ENCODE data around the gene MAPK12. TPM values are rescaled to one million over a fixed set of nuclear protein-coding genes. Genes with fewer than 3 reads are reported as not detected.

Gene MAPK12
- total and polyA plus RNA-seq, 2 donors (not counting 1 experiment from before 2014, with no cell fraction given), result 16.4 to 30.1 TPM

DNA sequence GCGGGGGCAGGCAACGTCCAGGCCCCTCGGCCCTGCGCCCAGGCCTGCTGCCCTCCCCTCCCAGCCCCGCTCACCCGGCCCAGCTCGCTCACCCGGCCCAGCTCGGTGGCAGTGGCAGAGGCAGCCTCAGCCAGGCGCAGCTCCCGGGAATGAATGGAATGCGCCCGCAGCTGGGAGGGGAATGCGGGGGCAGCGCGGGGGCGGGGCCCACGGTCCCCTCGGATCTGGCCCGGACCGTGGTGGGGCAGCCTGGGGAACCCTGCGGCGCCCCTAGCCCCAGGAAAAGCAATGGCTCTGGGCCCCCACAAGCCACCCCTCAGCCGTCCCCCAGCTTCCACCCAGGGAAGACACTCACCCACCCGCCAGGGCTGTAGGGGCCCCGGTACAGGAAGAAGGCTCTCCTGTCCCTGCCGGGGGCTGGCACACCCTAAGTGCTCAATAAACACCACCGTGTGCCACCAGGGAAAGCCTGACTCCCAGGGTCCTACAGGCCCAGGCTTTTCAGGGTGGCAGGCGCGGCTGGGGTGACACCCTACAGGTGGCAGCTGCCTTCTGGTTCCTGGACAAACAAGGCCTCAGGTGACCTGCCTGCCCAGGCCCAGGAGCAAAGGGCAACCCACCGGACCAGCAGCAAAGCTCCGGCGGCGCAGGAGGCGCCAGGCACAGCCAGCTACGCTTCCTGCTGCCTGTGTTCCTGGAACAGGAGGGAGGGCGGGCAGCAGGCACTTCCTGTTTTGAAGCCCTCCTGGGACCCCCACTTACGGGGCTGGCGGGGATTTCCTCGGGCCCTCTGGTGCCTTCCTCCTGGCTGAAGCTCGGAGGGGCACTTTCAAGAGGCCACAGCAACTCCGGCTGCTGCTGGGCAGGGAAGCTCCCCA is 32.2 kb upstream of the MAPK12 start:
- peak overlapping the region in 2 of 4 experiments; percentile 22 to 39 for H3K4me3 ChIP-seq (replicated peaks in 1 of 4; ENCODE audit: control extremely low read depth in 1 of 4, insufficient read depth in 1 of 4, low read depth in 3 of 4, low read length in 4 of 4)
- peak overlapping the region; percentile 58 for H3K9ac ChIP-seq (ENCODE audit: insufficient read depth, low read length)
- H3K4me1 ChIP-seq (ENCODE audit: control insufficient read depth, extremely low read depth, insufficient read depth, low read length), result peaks cover 29% of the 10 kb centered on the region
- peak; percentile 52 to 82 for DNase-seq (ENCODE audit: low read depth in 2 of 2)
- H4K20me1 ChIP-seq (ENCODE audit: control insufficient read depth, extremely low read depth, insufficient read depth, low read length), result no peaks in the 10 kb centered on the region
- H3K27ac ChIP-seq (ENCODE audit: insufficient read depth, low read length), result peak overlapping the region; percentile 84
- peaks cover 31% of the 10 kb centered on the region for H3K36me3 ChIP-seq (ENCODE audit: control insufficient read depth, insufficient read depth, low read length)
- peak overlapping the region; percentile 64 for H3K4me2 ChIP-seq (ENCODE audit: extremely low read depth, insufficient read depth, low read length)
- H2AFZ ChIP-seq (ENCODE audit: low read length), result no peak overlapping the region
- H3K79me2 ChIP-seq (ENCODE audit: control insufficient read depth, insufficient read depth, low read length), result peaks cover 93% of the 10 kb centered on the region
- no peaks in the 10 kb centered on the region for H3K9me3 ChIP-seq (ENCODE audit: control insufficient read depth, insufficient read depth, low read depth, low read length)
- H3K27me3 ChIP-seq (ENCODE audit: control insufficient read depth, insufficient read depth, low read length), result no peaks in the 10 kb centered on the region
- TF ChIP-seq, protein P1, sequence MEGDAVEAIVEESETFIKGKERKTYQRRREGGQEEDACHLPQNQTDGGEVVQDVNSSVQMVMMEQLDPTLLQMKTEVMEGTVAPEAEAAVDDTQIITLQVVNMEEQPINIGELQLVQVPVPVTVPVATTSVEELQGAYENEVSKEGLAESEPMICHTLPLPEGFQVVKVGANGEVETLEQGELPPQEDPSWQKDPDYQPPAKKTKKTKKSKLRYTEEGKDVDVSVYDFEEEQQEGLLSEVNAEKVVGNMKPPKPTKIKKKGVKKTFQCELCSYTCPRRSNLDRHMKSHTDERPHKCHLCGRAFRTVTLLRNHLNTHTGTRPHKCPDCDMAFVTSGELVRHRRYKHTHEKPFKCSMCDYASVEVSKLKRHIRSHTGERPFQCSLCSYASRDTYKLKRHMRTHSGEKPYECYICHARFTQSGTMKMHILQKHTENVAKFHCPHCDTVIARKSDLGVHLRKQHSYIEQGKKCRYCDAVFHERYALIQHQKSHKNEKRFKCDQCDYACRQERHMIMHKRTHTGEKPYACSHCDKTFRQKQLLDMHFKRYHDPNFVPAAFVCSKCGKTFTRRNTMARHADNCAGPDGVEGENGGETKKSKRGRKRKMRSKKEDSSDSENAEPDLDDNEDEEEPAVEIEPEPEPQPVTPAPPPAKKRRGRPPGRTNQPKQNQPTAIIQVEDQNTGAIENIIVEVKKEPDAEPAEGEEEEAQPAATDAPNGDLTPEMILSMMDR (conservative IDR thresholded peaks at IDR 0.05 in 1 of 2, IDR thresholded peaks at IDR 0.05 in 1 of 2; ENCODE audit: low read depth in 1 of 2, low read length in 2 of 2), result no peak
- no peak for TF ChIP-seq EZH2 (IDR thresholded peaks at IDR 0.05; ENCODE audit: low read length, missing control alignments)

DNA sequence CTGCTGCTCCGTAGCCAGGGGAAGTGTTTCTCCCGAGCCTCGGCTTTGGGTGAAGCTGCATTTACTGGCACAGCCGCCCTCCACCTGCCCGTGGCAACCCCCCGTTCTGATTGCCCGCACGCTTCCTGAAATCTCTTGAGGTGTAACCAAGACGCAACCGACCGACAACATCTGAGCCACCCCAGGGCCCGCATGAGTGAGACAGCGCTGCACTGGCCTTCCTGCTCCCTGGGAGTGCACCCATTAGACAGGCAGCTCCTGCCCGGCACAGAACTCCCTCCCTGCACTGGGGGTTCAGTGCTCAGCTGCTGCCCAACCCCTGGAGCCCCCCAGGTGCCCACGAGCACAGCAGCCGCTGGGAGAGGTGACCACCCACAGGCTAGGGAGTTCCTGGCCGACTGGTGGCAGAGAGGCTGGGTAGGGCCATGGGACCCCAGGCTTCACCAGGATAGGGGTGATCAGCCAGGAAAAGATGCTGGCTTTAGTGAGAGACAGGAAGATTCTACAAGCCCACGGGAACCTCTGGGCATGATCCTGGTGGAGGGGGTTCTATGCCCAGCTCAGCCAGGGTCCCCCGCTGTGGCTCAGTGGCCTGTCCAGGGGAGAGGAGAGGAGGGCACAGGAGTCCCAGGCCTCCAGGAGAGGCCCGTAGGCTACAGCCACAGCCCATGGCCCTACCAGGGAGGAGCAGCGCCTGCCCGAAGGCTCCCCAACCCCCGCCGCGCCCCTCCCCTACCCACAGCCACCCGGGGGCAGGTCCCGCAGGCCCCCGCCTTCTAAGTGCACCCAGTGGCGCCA is 31.4 kb upstream of the MAPK12 start:
- H3K36me3 ChIP-seq (ENCODE audit: control insufficient read depth, insufficient read depth, low read length), result peaks cover 38% of the 10 kb centered on the region
- peak overlapping the region; percentile 50 for H3K27ac ChIP-seq (ENCODE audit: insufficient read depth, low read length)
- peak overlapping the region; percentile 61 for H3K4me2 ChIP-seq (ENCODE audit: extremely low read depth, insufficient read depth, low read length)
- no peak overlapping the region for H3K9ac ChIP-seq (ENCODE audit: insufficient read depth, low read length)
- H3K4me3 ChIP-seq (replicated peaks in 1 of 4; ENCODE audit: control extremely low read depth in 1 of 4, insufficient read depth in 1 of 4, low read depth in 3 of 4, low read length in 4 of 4), result peak overlapping the region in 1 of 4 experiments; percentile 39
- TF ChIP-seq, protein P1 (conservative IDR thresholded peaks at IDR 0.05 in 1 of 2, IDR thresholded peaks at IDR 0.05 in 1 of 2; ENCODE audit: low read depth in 1 of 2, low read length in 2 of 2), result no peak
- no peak for TF ChIP-seq EZH2 (IDR thresholded peaks at IDR 0.05; ENCODE audit: low read length, missing control alignments)
- H2AFZ ChIP-seq (ENCODE audit: low read length), result no peak overlapping the region
- peaks cover 29% of the 10 kb centered on the region for H3K4me1 ChIP-seq (ENCODE audit: control insufficient read depth, extremely low read depth, insufficient read depth, low read length)
- no peaks in the 10 kb centered on the region for H3K9me3 ChIP-seq (ENCODE audit: control insufficient read depth, insufficient read depth, low read depth, low read length)
- H4K20me1 ChIP-seq (ENCODE audit: control insufficient read depth, extremely low read depth, insufficient read depth, low read length), result no peaks in the 10 kb centered on the region
- no peak for DNase-seq (ENCODE audit: low read depth in 2 of 2)
- H3K79me2 ChIP-seq (ENCODE audit: control insufficient read depth, insufficient read depth, low read length), result peaks cover 93% of the 10 kb centered on the region
- H3K27me3 ChIP-seq (ENCODE audit: control insufficient read depth, insufficient read depth, low read length), result no peaks in the 10 kb centered on the region

All from fibroblast of lung (primary cell).